ENCODE data around the gene ACO1.

Gene ACO1

DNA sequence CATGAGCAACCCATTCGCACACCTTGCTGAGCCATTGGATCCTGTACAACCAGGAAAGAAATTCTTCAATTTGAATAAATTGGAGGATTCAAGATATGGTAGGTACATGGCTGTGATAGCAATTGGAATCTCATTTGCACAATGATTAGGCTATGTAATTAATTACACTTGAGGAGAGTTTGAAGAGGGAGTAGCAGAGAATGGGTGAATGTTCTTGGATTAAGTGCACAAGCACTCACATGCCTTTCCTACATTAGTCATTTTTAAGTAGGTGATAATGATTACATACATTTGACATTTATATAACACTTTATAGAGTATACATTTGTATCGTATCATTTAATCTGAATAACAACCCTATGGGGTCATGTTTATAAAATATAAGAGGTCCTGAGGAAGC, 21.1 kb downstream of the ACO1 start:
- no peak for DNase-seq (ENCODE audit: extremely low read depth, low read depth)
- TF ChIP-seq, protein P1, sequence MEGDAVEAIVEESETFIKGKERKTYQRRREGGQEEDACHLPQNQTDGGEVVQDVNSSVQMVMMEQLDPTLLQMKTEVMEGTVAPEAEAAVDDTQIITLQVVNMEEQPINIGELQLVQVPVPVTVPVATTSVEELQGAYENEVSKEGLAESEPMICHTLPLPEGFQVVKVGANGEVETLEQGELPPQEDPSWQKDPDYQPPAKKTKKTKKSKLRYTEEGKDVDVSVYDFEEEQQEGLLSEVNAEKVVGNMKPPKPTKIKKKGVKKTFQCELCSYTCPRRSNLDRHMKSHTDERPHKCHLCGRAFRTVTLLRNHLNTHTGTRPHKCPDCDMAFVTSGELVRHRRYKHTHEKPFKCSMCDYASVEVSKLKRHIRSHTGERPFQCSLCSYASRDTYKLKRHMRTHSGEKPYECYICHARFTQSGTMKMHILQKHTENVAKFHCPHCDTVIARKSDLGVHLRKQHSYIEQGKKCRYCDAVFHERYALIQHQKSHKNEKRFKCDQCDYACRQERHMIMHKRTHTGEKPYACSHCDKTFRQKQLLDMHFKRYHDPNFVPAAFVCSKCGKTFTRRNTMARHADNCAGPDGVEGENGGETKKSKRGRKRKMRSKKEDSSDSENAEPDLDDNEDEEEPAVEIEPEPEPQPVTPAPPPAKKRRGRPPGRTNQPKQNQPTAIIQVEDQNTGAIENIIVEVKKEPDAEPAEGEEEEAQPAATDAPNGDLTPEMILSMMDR (IDR thresholded peaks at IDR 0.05; ENCODE audit: low read depth, low read length) = no peak

DNA sequence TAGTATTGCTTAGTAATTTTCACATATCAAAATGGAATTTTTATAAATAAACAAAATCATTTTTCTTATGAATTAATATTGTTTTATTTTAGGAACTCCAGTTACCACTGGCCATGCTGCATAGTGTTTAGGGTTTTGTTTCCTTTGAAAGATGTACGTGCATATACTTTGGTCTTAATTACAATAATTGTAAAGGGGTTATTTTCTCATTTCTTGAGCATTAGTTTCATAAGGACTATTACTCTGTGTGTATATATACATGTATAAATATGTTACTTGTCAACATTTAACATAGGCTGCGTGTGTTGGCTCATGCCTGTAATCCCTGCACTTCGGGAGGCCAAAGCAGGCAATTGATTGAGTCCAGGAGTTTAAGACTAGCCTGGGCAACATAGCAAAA, 21.6 kb downstream of the ACO1 start:
- TF ChIP-seq, protein P1 (IDR thresholded peaks at IDR 0.05; ENCODE audit: low read depth, low read length) = no peak
- no peak for DNase-seq (ENCODE audit: extremely low read depth, low read depth)

- TF ChIP-seq, protein P1 (IDR thresholded peaks at IDR 0.05; ENCODE audit: low read depth, low read length) = no peak
- DNase-seq (ENCODE audit: extremely low read depth, low read depth) = no peak
Measured at GRCh38 chr9:32411753-32412152, 27.3 kb downstream of the ACO1 start.

DNA sequence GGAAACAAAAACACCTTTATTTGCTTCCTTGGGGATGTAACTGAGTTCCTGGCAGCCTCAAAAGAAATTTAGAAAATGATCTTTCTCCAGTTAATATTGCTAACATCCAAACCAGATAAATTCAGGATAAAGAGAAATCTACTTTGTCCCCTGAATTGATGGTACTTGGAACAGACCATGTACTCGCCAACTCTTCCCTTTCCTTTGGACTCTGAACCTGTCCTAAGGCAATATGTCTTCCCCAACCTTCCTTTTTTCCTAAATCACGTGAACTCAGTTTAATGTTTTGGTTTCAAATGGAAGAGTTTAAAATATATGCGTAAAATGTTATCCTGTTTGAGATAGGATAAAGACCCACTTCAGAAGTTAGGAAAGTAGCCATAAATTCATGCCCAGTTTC, 28.0 kb downstream of the ACO1 start:
- DNase-seq (ENCODE audit: extremely low read depth, low read depth) = no peak
- TF ChIP-seq, protein P1 (IDR thresholded peaks at IDR 0.05; ENCODE audit: low read depth, low read length) = no peak

GRCh38 chr9:32413424-32413823, 29.0 kb downstream of the ACO1 start:
- TF ChIP-seq, protein P1 (IDR thresholded peaks at IDR 0.05; ENCODE audit: low read depth, low read length) = no peak
- peak; percentile 10 for DNase-seq (ENCODE audit: extremely low read depth, low read depth)

GRCh38 chr9:32414856-32415255, 30.4 kb downstream of the ACO1 start:
- TF ChIP-seq, protein P1 (IDR thresholded peaks at IDR 0.05; ENCODE audit: low read depth, low read length) = no peak
- no peak for DNase-seq (ENCODE audit: extremely low read depth, low read depth)

DNA sequence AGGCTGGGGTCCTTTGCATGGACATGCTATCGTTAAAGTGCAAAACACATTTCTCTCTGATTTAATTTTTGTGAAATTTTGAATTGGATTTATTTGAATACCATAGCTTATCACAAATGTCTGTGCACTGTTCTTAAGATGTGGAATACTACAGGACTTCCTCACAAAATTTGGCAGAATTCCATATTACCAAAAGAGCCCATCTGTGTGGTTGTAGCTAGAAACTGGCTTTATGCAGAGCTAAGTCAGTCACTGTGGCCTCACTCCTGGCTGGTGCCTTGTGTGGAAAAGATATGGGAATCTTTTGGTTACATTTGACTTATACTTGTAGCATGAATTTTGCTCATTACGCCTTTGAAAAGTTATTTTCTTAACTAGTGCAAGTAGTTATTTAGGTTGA, 35.5 kb downstream of the ACO1 start:
- DNase-seq (ENCODE audit: extremely low read depth, low read depth) = no peak
- TF ChIP-seq, protein P1 (IDR thresholded peaks at IDR 0.05; ENCODE audit: low read depth, low read length) = no peak
